Measurements from ENCODE around the gene IDI1.

The IDI1 gene

GRCh38 chr10:992871-993270 lies 56.0 kb downstream of the IDI1 start:
- DNase-seq: no peak

- no peak for DNase-seq
These were observed 56.5 kb downstream of the IDI1 start for GRCh38 chr10:992467-992866.

- no peak for DNase-seq
These were observed 58.1 kb downstream of the IDI1 start for GRCh38 chr10:990808-991207.
